NCI-H69 (cell line): Measurements from ENCODE around the gene RBM26.

ENCODE experiments used
- DNase-seq: peaks from one replicate; lab custom pipeline; 2025; lab: John Stamatoyannopoulos, UW

The RBM26 gene

GRCh38 chr13:79419365-79419764, 13.3 kb upstream of the RBM26 start:
- no peak for DNase-seq

GRCh38 chr13:79417741-79418140, 11.7 kb upstream of the RBM26 start:
- no peak for DNase-seq

- no peak for DNase-seq
Observed at GRCh38 chr13:79413521-79413920, 7.5 kb upstream of the RBM26 start.

- DNase-seq = peak; percentile 2
Observed at GRCh38 chr13:79409828-79410227, 3.8 kb upstream of the RBM26 start.

GRCh38 chr13:79407349-79407979, 1.4 kb upstream of the RBM26 start:
- DNase-seq = peak; percentile 13

- no peak for DNase-seq
Observed at GRCh38 chr13:79406597-79406908, 498 bp upstream of the RBM26 start.

- peak; percentile 50 for DNase-seq
Observed at GRCh38 chr13:79405501-79405830, 589 bp downstream of the RBM26 start.

- peak; percentile 46 for DNase-seq
Observed at GRCh38 chr13:79404985-79405384, 1.1 kb downstream of the RBM26 start.

- peak; percentile 24 for DNase-seq
Observed at GRCh38 chr13:79404361-79404760, 1.7 kb downstream of the RBM26 start.

GRCh38 chr13:79403113-79403512, 2.9 kb downstream of the RBM26 start:
- peak; percentile 1 for DNase-seq

GRCh38 chr13:79402679-79403078, 3.4 kb downstream of the RBM26 start:
- DNase-seq = no peak

- no peak for DNase-seq
Observed at GRCh38 chr13:79402074-79402635, 3.9 kb downstream of the RBM26 start.

- DNase-seq = no peak
Observed at GRCh38 chr13:79401259-79402070, 4.6 kb downstream of the RBM26 start.

GRCh38 chr13:79398915-79399314, 7.1 kb downstream of the RBM26 start:
- DNase-seq = no peak

GRCh38 chr13:79398127-79398526, 7.9 kb downstream of the RBM26 start:
- no peak for DNase-seq

- no peak for DNase-seq
Observed at GRCh38 chr13:79395881-79396280, 10.2 kb downstream of the RBM26 start.

GRCh38 chr13:79393564-79394249, 12.3 kb downstream of the RBM26 start:
- peak; percentile 98 for DNase-seq

GRCh38 chr13:79392882-79393563, 13.0 kb downstream of the RBM26 start:
- peak; percentile 77 for DNase-seq

GRCh38 chr13:79389026-79389425, 17.0 kb downstream of the RBM26 start:
- no peak for DNase-seq

GRCh38 chr13:79387853-79388252, 18.2 kb downstream of the RBM26 start:
- no peak for DNase-seq

- no peak for DNase-seq
Observed at GRCh38 chr13:79386125-79386826, 19.8 kb downstream of the RBM26 start.

GRCh38 chr13:79385694-79386093, 20.4 kb downstream of the RBM26 start:
- DNase-seq = peak; percentile 4
